Measurements from ENCODE around the gene ELMO1. TPM values are rescaled to one million over a fixed set of nuclear protein-coding genes. Genes with fewer than 3 reads are reported as not detected.

Gene ELMO1
- total RNA-seq, 1 donor from 2014 or later, result 112 TPM

- intact Hi-C loops (cut with micrococcal nuclease), result no loop called here
- Mint-ChIP-seq H3K27ac (no peak overlapping the region), H3K36me3 (ENCODE audit: low read depth) (peaks cover 8% of the 10 kb centered on the region), H3K4me1 (ENCODE audit: low read depth) (no peaks in the 10 kb centered on the region), H3K9me3 (peaks cover 12% of the 10 kb centered on the region), H3K27me3 (ENCODE audit: low read depth) (no peaks in the 10 kb centered on the region), H3K4me3 (ENCODE audit: low read depth) (no peak overlapping the region)
- no peak for DNase-seq (ENCODE audit: low spot score)
Observed at GRCh38 chr7:36840904-36841303, 607.8 kb downstream of the ELMO1 start.

- Mint-ChIP-seq H3K27me3 (ENCODE audit: low read depth) (no peaks in the 10 kb centered on the region), H3K9me3 (peaks cover 12% of the 10 kb centered on the region), H3K36me3 (ENCODE audit: low read depth) (peaks cover 8% of the 10 kb centered on the region), H3K4me3 (ENCODE audit: low read depth) (no peak overlapping the region), H3K4me1 (ENCODE audit: low read depth) (no peaks in the 10 kb centered on the region), H3K27ac (no peak overlapping the region)
- intact Hi-C loops (cut with micrococcal nuclease), result no loop called here
- DNase-seq (ENCODE audit: low spot score), result no peak
Observed at GRCh38 chr7:36838616-36839225, 609.9 kb downstream of the ELMO1 start.

GRCh38 chr7:36831049-36831448 lies 617.6 kb downstream of the ELMO1 start:
- H3K27me3 Mint-ChIP-seq (ENCODE audit: low read depth), result peaks cover 1% of the 10 kb centered on the region
- no peak overlapping the region for H3K4me3 Mint-ChIP-seq (ENCODE audit: low read depth)
- peaks cover 30% of the 10 kb centered on the region for H3K9me3 Mint-ChIP-seq
- intact Hi-C loops (cut with micrococcal nuclease), result no loop called here
- H3K27ac Mint-ChIP-seq, result no peak overlapping the region
- no peaks in the 10 kb centered on the region for H3K4me1 Mint-ChIP-seq (ENCODE audit: low read depth)
- peaks cover 12% of the 10 kb centered on the region for H3K36me3 Mint-ChIP-seq (ENCODE audit: low read depth)
- DNase-seq (ENCODE audit: low spot score), result no peak

- intact Hi-C loops (cut with micrococcal nuclease), result no loop called here
- no peak overlapping the region for H3K4me3 Mint-ChIP-seq (ENCODE audit: low read depth)
Observed at GRCh38 chr7:36827726-36828703, 620.6 kb downstream of the ELMO1 start.

GRCh38 chr7:36825501-36825900 lies 623.2 kb downstream of the ELMO1 start:
- peaks cover 6% of the 10 kb centered on the region for H3K36me3 Mint-ChIP-seq (ENCODE audit: low read depth)
- H3K4me3 Mint-ChIP-seq (ENCODE audit: low read depth), result no peak overlapping the region
- peaks cover 1% of the 10 kb centered on the region for H3K27me3 Mint-ChIP-seq (ENCODE audit: low read depth)
- peaks cover 17% of the 10 kb centered on the region for H3K9me3 Mint-ChIP-seq
- no peak overlapping the region for H3K27ac Mint-ChIP-seq
- no peak for DNase-seq (ENCODE audit: low spot score)
- intact Hi-C loops (cut with micrococcal nuclease), result no loop called here
- H3K4me1 Mint-ChIP-seq (ENCODE audit: low read depth), result peaks cover 1% of the 10 kb centered on the region

More at GRCh38 chr7:36827726-36828703, 620.6 kb downstream of the ELMO1 start:
- Mint-ChIP-seq H3K4me1 (ENCODE audit: low read depth) (no peaks in the 10 kb centered on the region), H3K9me3 (peaks cover 20% of the 10 kb centered on the region), H3K27ac (no peak overlapping the region), H3K36me3 (ENCODE audit: low read depth) (peaks cover 12% of the 10 kb centered on the region), H3K27me3 (ENCODE audit: low read depth) (peaks cover 1% of the 10 kb centered on the region)
- no peak for DNase-seq (ENCODE audit: low spot score)

- peaks cover 1% of the 10 kb centered on the region for H3K27me3 Mint-ChIP-seq (ENCODE audit: low read depth)
- intact Hi-C loops (cut with micrococcal nuclease), result no loop called here
- peaks cover 7% of the 10 kb centered on the region for H3K9me3 Mint-ChIP-seq
- H3K36me3 Mint-ChIP-seq (ENCODE audit: low read depth), result no peaks in the 10 kb centered on the region
- H3K4me3 Mint-ChIP-seq (ENCODE audit: low read depth), result no peak overlapping the region
- no peak overlapping the region for H3K27ac Mint-ChIP-seq
- no peak for DNase-seq (ENCODE audit: low spot score)
- peaks cover 1% of the 10 kb centered on the region for H3K4me1 Mint-ChIP-seq (ENCODE audit: low read depth)
Observed at GRCh38 chr7:36823353-36823752, 625.3 kb downstream of the ELMO1 start.

- no peaks in the 10 kb centered on the region for H3K36me3 Mint-ChIP-seq (ENCODE audit: low read depth)
Observed at GRCh38 chr7:36821617-36822016, 627.0 kb downstream of the ELMO1 start.

GRCh38 chr7:36820527-36821170 lies 628.0 kb downstream of the ELMO1 start:
- no peaks in the 10 kb centered on the region for H3K36me3 Mint-ChIP-seq (ENCODE audit: low read depth)
- H3K4me1 Mint-ChIP-seq (ENCODE audit: low read depth), result peaks cover 1% of the 10 kb centered on the region
- intact Hi-C loops (cut with micrococcal nuclease), result no loop called here
- H3K27ac Mint-ChIP-seq, result no peak overlapping the region
- DNase-seq (ENCODE audit: low spot score), result no peak
- H3K9me3 Mint-ChIP-seq, result peaks cover 18% of the 10 kb centered on the region
- H3K27me3 Mint-ChIP-seq (ENCODE audit: low read depth), result no peaks in the 10 kb centered on the region
- H3K4me3 Mint-ChIP-seq (ENCODE audit: low read depth), result no peak overlapping the region

More at GRCh38 chr7:36821617-36822016, 627.0 kb downstream of the ELMO1 start:
- H3K9me3 Mint-ChIP-seq, result peaks cover 9% of the 10 kb centered on the region
- no peaks in the 10 kb centered on the region for H3K27me3 Mint-ChIP-seq (ENCODE audit: low read depth)
- no peak for DNase-seq (ENCODE audit: low spot score)
- no peak overlapping the region for H3K4me3 Mint-ChIP-seq (ENCODE audit: low read depth)
- peaks cover 1% of the 10 kb centered on the region for H3K4me1 Mint-ChIP-seq (ENCODE audit: low read depth)
- H3K27ac Mint-ChIP-seq, result no peak overlapping the region
- intact Hi-C loops (cut with micrococcal nuclease), result no loop called here

- intact Hi-C loops (cut with micrococcal nuclease), result no loop called here
- Mint-ChIP-seq H3K27ac (no peak overlapping the region), H3K27me3 (ENCODE audit: low read depth) (no peaks in the 10 kb centered on the region), H3K4me1 (ENCODE audit: low read depth) (peaks cover 1% of the 10 kb centered on the region), H3K9me3 (peaks cover 20% of the 10 kb centered on the region), H3K4me3 (ENCODE audit: low read depth) (no peak overlapping the region), H3K36me3 (ENCODE audit: low read depth) (no peaks in the 10 kb centered on the region)
- DNase-seq (ENCODE audit: low spot score), result no peak
Observed at GRCh38 chr7:36819639-36820038, 629.0 kb downstream of the ELMO1 start.

- Mint-ChIP-seq H3K4me3 (ENCODE audit: low read depth) (no peak overlapping the region), H3K27ac (no peak overlapping the region), H3K36me3 (ENCODE audit: low read depth) (no peaks in the 10 kb centered on the region), H3K9me3 (peaks cover 12% of the 10 kb centered on the region), H3K27me3 (ENCODE audit: low read depth) (no peaks in the 10 kb centered on the region), H3K4me1 (ENCODE audit: low read depth) (peaks cover 1% of the 10 kb centered on the region)
- intact Hi-C loops (cut with micrococcal nuclease), result no loop called here
- DNase-seq (ENCODE audit: low spot score), result no peak
Observed at GRCh38 chr7:36814311-36814710, 634.4 kb downstream of the ELMO1 start.

GRCh38 chr7:36811807-36812206 lies 636.9 kb downstream of the ELMO1 start:
- Mint-ChIP-seq H3K36me3 (ENCODE audit: low read depth) (no peaks in the 10 kb centered on the region), H3K27ac (no peak overlapping the region), H3K4me3 (ENCODE audit: low read depth) (no peak overlapping the region), H3K9me3 (peaks cover 12% of the 10 kb centered on the region), H3K4me1 (ENCODE audit: low read depth) (peaks cover 14% of the 10 kb centered on the region), H3K27me3 (ENCODE audit: low read depth) (no peaks in the 10 kb centered on the region)
- no peak for DNase-seq (ENCODE audit: low spot score)
- intact Hi-C loops (cut with micrococcal nuclease), result no loop called here

- Mint-ChIP-seq H3K27me3 (ENCODE audit: low read depth) (no peaks in the 10 kb centered on the region), H3K9me3 (no peaks in the 10 kb centered on the region), H3K36me3 (ENCODE audit: low read depth) (no peaks in the 10 kb centered on the region), H3K27ac (no peak overlapping the region), H3K4me3 (ENCODE audit: low read depth) (no peak overlapping the region), H3K4me1 (ENCODE audit: low read depth) (peaks cover 15% of the 10 kb centered on the region)
- intact Hi-C loops (cut with micrococcal nuclease), result no loop called here
- DNase-seq (ENCODE audit: low spot score), result no peak
Observed at GRCh38 chr7:36810489-36810888, 638.2 kb downstream of the ELMO1 start.

- H3K4me1 Mint-ChIP-seq (ENCODE audit: low read depth), result peaks cover 15% of the 10 kb centered on the region
- intact Hi-C loops (cut with micrococcal nuclease), result no loop called here
Observed at GRCh38 chr7:36810032-36810431, 638.6 kb downstream of the ELMO1 start.

More at GRCh38 chr7:36810032-36810431, 638.6 kb downstream of the ELMO1 start:
- Mint-ChIP-seq H3K4me3 (ENCODE audit: low read depth) (no peak overlapping the region), H3K27me3 (ENCODE audit: low read depth) (no peaks in the 10 kb centered on the region), H3K27ac (no peak overlapping the region), H3K9me3 (no peaks in the 10 kb centered on the region), H3K36me3 (ENCODE audit: low read depth) (no peaks in the 10 kb centered on the region)
- DNase-seq (ENCODE audit: low spot score), result no peak
